ENCODE results near the gene NTN4. TPM values are rescaled to one million over a fixed set of nuclear protein-coding genes. Genes with fewer than 3 reads are reported as not detected.
"Not testable (repeated sequence)": the region's sequence is repeated elsewhere in the genome, so short reads cannot be mapped to it uniquely, and the experiment has no call there.

The NTN4 gene
- polyA plus RNA-seq (2013, experiment 1 of 2; ENCODE audit: insufficient read length) = 587 TPM
- 659 TPM for polyA plus RNA-seq (2013, experiment 2 of 2; ENCODE audit: insufficient read length)

DNA sequence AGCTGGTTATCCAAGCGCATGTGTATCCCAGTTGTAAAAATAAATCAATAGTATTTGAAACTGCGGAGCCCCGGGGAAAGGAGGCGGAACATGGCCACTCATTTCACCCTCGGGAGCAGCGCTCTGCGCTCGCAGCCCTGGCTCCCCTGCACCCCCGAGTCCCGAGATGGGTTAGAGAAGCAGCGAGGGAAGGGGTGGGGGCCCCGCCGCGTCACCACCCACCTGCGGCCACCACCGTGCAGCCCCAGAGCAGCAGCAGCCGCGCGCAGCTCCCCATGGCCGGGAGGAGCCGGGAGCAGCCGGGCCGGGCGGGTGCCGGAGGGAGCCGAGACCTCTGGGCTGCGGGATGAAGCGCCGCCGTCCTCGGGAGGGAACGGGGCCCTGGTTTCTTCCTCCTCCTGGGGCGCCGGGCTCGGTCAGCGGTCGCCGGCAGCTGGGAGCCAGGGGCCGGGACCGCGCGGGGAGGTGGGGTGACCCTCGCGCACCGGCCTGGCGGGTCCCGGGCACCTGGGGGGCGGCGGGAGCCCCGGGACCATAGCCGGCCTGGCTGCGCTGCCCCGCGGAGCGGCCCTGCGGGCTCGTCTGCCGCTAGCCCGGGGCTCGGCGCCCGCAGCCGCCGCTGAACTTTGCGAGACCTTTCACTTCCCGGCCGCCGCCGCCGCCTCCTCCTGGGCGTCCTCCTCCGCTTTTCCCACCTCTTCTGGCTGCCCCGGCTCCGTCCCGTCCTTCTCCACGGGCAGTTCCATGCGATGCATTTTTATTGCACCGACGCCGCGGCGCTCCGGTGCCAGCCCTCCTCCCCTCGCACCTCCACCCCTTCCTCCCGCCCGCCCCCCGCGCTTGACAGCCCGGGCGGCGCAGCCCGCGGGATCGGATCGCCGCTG, at the start of gene NTN4:
Gene NTN4, minus strand, starts transcription at position 732 of the 884 bp plus-strand sequence. Its CDS starts 455 bp downstream, at position 277.
- peak; percentile 80 for DNase-seq

DNA sequence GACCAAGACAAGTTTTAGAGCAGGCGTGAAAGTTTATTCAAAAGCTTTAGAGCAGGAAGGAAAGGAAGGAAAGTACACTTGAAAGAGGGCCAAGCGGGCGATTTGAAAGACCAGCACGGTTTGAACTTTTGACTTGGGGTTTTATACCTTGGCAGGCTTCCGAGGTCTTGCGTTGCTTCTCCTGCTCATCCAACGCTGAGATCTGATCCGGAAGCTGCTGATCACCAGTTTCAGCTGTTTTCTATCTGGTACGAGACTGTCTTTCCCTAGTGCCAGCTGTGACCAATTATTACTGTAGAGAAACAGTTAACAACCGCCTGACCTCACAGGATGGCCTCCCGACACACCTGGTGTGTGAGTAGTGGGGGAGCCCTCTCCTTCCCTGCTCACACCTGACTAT, 47.6 kb upstream of the NTN4 start:
- peak; percentile 34 for DNase-seq

DNA sequence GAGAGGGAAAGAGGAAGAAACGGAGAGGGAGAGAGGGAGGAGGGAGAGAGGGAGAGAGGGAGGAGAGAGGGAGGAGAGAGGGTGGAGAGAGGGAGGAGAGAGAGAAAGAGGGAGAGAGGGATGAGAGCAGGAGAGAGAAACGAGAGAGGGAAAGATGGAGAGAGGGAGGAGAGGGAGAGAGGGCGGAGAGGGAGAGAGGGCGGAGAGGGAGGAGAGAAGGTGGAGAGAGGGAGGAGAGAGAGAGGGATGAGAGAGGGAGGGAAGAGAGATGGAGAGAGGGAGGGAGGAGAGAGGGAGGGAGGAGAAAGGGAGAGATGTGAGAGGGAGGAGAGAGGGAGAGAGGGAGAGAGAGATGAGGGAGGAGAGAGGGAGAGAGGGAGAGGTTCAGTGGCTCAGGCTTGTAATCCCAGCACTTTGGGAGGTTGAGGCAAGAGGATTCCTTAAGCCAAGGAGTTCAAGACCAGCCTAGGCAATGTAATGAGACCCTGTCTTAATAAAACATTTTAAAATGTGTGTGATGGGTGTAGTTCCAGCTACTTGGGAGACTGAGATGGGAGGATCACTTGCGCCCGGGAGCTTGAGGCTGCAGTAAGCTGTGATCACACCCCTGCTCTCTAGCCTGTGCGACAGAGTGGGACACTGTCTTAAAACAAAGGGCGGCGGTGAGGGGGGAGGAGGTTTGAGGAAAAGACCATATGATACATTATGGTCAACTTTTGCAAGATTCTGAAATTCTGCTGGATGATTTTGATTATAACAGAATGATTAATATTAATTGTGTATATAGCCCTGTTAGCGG, 46.9 kb upstream of the NTN4 start:
- no peak for DNase-seq

DNA sequence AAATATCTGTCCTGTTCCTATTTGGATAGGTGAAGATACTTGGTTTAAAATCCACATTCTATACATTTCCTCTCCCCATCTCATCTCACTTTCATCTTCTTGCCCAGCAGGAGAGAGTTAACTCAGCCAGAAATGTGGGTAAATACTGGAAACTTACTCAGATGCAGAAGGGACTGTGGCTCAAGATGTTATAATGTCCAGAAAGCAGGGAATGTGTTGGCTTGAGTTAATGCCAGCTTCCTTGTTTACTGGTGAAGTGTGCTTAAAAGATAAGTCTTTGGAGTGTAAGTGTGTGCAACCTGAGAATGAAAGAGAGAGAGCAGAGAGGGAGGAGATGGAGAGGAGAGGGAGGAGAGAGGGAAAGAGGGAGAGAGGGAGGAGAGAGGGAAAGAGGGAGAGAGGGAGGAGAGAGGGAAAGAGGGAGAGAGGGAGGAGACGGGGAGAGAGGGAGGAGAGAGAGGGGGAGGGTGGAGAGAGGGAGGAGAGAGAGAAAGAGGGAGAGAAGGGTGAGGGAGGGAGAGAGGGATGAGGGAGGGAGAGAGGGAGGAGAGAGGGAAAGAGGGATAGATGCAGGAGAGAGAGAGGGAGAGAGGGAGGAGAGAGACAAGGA, 46.2 kb upstream of the NTN4 start:
- DNase-seq = peak; percentile 36

DNA sequence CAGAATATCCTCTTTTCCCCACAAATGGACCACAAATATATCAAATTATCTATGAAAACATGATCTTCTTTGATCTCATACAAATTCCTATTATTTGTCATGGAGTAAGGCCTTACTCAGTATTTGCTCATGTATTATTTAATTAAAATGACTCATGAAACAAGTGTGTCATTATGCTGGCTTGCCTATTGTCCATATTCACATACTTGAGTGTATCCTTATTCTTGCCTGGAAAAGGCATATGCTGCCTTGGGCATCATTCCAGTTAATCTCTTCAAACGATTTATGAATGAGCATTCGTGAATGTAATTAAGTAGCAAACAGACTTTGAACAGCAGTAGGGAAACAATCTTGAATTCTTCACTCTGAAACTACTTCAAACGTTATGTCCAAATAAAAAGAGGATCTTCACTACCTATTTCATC, 45.6 kb upstream of the NTN4 start:
- peak; percentile 81 for DNase-seq

DNA sequence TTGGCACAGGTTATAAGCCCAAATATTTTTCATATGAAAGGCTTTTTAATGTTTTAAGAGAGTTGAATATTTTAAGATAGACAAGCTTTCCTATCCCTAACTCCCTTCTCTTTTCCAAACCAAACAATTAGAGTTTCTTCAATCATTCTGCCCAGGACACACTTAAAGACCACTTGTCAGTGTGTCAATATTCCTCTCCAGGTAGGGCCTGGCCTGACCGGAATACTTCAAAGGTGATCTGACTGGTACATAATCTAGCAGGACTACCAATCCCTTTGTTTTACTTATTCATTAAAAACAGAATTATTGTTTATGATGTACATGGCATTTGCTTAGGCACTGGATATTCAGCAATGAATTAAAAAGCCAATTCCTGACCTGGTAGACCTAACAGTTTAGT, 44.0 kb upstream of the NTN4 start:
- DNase-seq = no peak

DNA sequence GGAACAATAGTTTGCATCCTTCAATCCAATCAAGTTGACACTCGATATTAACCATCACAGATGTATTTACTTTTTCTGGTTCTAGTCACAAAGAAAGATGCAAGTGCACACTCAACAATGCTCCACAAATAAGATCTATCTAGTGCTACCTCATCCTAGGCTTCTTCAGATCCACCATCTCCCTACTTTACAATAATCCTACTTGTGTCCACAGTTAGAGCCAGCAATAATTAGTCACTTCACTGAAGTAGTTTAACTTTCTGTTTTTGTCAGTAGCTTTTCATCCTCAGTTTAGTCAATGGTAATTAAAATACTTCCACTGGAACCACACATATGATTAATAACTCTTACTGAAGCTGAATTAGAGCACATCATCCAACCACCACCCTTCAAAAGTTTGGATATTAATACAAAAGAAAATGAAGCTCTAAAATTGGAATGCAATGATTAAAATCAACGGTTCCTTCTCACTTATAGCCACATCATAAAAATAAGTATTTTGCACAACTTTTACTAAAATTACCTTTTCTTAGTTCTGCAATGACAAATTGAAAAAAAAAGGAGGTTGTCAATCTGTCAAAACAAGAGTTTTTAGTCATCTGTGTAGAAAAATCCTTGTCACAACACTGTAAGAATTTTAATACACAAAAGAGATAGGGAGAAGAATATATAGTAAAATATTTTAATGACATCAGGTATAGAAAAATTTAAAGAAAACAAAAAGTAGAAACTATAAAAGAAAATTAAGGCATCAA, 39.9 kb upstream of the NTN4 start:
- no peak for DNase-seq

DNA sequence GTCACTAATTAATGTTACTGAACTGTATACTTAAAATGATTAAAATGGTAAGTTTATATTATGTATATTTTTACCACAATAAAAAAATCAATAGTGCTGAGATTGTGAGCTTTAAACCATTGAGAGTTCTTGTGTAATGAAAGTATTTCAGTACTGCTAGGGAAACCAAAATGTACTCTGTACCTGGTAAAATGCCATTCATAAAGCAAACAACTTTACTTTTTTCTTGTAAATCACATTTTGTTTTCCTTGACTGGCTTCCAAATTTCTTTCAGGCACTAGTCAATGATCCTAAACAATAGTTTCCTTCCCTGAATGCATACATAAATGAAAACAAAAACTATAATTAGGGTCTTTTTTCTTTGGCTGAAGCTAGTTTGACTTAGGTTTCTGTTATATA, 38.8 kb upstream of the NTN4 start:
- DNase-seq = no peak

DNA sequence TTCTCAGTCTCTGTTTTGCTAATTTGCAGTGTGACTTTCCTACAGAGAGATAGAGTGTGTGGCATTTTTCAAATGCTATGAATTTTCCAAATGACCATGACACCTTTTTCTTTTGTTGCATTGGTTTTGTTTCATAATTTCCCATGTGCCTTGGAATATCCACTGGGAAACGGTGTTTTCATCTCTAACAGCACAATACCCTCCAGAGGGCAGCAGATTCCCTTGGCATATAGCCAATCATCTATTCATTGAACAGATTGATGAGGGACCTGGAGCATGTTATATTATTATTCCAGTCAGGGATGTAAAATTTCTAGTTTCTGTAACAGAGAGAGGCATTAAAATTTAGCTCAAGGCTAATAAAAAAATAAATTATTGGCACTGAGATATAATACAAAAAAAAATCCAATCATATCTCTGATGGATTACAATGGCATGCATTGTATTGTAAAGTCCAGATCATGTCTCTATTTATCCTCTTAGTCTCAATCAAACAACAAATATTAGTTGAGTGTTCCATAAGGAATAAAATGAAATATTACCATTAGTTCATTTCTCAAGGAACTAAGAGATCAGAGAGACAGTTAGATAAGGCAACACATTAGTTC, 29.6 kb upstream of the NTN4 start:
- DNase-seq = peak; percentile 65

DNA sequence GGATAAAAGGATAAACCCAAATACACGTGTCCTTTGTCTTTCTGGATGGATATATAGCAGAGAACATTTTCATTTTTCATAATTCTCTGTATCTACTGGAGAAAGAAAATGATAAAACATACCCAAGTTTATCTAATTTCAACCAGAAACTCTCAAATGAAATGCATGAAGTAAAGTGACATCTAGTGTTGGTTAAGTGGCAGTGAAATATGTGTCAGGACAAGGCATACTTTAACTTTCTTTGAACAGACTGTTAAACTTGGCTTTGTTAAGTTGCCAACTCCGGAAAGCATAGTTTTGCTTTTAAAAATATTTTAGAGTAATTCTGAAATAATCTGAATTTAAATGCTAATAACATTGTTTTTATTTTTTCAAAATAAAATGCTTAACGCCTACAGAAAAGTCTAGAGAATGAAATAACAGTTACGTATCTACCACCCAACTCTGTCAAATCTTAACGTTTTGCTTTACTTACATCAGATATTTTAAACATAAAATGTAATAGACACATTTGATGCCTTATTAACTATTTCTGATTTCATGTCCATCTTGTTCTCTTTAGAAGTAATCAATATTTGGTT, 25.2 kb upstream of the NTN4 start:
- DNase-seq = peak; percentile 70

DNA sequence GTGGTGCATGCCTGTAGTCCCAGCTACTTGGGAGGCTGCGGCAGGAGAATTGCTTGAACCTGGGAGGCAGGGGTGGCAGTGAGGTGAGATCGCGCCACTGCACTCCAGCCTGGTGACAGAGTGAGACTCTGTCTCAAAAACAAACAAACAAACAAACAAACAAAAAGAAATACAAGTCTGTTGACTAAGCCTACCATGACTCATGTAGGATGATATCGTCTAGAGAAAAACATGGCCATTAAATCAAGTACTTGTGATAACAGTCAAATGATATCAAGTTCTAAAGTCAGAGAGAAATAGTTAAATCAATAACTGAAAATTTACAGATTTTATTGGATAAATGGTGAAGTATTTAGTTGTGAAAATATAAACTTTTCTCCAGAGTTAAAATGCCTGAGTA, 21.6 kb upstream of the NTN4 start:
- DNase-seq = not testable (repeated sequence)

DNA sequence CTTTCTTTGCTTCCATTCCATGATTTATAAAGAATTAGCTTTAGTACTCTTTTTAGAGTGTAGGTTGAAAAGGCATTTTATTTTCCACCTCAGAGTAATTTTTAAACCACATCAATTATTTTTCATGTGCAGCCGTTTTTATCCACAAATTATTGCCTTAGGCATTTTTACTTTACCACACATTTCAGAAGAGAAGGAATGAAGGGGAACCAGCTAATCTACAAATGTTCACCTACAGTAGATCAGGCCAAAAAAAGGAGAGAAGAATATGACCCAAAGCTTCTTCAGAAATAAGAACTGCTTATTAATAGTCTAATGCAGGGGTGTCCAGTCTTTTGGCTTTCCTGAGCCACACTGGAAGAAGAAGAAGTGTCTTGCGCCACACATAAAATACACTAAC, 19.8 kb upstream of the NTN4 start:
- no peak for DNase-seq

DNA sequence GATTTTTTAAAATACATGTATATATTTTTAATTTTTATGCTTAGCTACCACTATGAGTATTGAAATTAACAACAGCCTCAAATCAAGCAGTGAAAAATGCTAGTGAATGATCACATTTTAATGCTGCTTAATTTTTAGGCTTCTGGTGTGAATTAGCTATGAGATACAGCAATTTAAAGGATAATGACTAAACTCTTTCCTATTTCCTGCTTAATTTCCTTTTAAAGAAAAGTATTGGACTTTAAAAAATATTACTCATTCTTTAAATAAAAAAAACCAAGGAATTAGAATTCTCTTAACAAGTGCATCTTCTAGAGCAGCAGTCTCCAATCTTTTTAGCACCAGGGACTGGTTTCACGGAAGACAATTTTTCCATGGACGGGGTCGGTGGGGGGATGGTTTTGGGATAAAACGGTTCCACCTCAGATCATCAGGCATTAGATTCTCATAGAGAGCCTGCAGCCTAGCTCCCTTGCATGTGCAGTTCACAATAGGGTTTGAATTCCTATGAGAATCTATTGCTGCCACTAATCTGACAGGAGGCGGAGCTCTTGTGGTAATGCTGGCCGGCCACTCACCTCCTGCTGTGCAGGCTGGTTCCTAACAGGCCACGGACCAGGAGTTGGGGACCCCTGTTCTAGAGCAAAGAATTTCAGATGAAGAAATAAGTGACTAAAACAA, 18.6 kb upstream of the NTN4 start:
- DNase-seq = peak; percentile 49

DNA sequence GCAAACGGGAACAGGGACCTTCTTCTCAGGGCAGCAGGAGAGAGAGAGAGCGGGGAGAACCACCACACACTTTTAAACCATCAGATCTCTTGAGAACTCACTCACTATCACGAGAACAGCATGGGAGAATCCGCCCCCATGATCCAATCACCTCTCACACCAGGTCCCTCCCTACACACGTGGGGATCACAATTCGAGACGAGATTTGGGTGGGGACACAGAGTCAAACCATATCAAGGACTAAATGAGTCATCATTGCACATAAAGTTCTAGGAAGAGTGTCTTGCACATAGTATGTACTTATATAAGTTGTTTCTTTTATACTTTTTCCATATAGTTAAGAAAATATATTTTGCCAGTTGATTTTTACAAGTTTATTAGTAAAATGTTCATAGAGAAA, 17.6 kb upstream of the NTN4 start:
- DNase-seq = peak; percentile 48

DNA sequence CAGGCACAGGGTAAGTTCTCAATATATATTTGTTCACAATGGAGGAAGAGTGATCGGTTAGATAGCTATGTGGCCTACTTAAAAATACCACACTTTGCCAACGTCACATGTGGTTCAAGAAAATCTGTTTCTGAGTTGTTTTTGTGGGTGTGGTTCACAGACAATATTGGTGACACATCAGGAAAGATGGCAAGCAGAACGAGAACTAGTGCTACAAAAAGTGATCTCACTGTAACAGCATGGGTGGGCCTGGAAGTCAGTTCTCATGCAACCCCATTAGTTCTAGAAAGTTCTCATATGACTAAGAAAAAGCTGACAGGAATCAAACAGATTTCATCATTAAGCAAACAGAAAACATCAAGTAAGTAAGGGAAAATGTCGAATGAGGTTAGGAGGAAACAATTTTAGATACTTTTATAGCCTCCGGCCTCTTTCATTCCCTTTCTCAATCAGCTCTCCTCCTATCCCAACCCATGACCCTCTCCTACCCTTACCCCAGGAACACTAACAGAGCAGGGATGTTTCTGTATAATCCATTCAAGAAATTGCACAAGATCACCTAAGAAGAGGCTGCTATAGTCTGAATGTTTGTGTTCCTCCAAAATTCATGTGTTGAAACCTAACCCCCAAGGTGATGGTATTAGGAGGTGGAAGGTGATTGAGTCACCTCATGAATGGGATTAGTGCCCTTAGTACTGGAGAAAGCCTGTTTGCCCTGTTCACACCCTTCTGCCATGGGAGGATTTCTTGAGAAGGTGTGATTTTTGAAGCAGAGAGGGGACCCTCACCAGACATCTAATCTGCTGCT, 15.5 kb upstream of the NTN4 start:
- DNase-seq = peak; percentile 100

DNA sequence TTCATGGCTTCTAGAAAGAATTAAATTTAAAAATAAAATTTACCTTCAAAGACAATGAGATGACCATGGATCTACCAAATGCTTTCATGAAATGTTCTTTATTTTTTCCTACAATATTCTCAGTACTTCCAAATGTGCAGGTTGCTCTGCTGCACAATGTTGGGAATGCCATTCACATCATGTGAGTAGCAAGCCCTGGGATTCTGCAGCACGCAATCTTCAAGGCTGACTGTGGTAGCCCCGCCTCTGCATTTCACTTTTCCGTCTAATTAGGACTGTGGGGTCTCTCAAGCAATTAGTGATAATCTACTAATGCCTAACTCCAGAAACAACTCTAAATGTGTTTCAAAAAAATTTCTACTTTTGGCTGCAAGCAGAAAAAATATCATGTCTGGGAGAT, 13.7 kb upstream of the NTN4 start:
- peak; percentile 49 for DNase-seq

DNA sequence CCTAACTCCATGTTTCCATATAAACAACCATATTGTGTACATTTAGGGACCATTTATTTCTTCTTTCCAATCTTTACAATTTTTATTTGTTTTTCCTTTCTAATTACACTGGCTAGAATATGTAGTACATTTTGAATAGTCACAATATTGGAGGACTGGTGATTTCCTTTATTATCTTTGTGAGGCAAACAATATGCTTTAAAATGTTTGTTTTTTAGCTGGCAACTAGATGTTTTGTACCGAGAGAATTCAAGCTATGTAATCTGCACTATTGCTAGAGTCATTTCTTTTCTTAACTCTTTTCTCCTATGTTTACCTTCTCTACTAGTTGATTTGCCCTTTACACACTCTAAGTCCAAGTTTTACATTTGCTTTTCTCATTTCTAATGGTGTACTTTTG, 13.3 kb upstream of the NTN4 start:
- no peak for DNase-seq

DNA sequence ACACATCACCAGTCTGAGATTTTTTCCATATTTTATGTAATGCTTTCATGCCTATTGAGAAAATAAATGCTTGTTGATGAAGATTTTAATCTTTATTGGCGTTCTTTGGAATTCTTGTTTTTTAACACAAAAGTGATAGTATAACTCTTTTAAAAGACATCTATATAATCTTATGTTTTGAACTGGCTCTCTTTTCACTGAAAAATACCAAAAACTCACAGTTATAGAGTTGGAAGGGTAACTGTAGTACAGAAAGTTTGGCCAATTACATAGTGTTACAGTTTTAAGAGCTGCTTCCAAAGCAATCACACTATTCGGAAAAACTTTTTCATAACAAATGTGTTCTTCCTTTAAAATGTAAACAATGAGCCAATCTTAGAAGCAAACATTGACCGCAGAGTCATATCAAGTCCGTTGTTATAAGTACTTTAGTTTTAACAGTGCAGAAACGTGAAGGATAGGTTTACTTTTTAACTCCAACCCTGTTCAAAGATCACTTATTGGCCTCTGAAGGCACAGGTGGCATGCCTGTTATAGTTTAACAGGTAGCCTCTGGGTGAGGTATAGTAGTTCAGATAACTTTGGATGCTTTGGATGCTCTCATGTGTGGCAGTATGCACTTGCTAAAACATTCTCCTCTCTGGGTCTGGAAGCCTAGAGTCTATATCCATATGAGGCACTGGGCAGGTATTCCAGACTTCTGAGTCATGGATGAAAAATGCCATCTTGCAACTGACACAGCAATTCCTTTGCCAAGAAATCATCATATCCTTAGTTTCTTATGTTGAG, 12.1 kb upstream of the NTN4 start:
- DNase-seq = peak; percentile 96

DNA sequence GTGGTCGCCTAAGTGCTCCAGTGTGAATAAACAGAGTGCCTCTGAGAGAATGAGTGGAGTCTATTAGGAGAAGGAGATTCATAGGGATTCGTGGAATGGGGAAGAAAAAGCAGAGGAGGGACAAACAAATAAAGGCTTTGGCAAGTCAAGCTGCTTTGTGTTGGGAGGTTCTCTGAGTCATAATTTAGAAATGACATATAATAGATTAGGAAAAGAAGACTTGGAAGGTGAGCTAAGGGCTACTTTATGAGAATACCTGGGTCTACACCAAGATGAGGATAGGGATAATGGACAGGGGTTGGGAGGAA, 6.4 kb upstream of the NTN4 start:
- peak; percentile 64 for DNase-seq

Measured in fibroblast of skin of back (primary cell).